Measurements from ENCODE around the gene C4orf36. TPM values are rescaled to one million over a fixed set of nuclear protein-coding genes. Genes with fewer than 3 reads are reported as not detected.

C4orf36 gene
- total and polyA plus RNA-seq, 2 of the 8 experiments (the other 6 are each of a cell fraction or from before 2014, with no cell fraction given) = 1.2 to 1.5 TPM

DNA sequence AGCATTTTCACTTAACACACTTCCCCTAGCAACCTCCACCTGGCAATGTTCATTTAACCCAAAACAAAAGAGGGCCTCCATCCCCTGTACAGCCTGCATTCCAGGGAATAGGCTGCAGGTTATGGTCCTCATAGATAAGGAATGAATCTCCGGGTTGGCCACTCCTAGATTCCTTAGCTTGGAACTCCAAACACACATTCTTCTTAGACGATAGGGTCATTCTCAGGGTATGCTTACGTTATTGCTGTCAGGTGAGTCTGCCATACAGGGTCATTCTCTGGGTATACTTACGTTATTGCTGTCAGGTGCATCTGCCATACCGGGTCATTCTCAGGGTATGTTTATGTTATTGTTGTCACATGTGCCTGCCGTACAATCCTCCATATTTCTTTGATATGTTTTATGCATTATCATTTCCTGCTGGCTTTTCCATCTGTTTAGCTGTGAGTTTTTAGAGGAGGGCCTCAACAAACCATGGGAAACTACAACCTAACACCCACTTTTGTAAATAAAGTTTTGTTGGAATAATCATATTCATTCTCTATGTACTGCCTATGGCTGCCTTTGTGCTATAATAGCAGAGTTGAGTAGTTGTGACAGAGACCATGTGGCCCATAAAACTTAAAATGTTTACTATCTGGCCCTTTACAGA is 34.3 kb upstream of the C4orf36 start (continued):
- TF ChIP-seq, protein P1, sequence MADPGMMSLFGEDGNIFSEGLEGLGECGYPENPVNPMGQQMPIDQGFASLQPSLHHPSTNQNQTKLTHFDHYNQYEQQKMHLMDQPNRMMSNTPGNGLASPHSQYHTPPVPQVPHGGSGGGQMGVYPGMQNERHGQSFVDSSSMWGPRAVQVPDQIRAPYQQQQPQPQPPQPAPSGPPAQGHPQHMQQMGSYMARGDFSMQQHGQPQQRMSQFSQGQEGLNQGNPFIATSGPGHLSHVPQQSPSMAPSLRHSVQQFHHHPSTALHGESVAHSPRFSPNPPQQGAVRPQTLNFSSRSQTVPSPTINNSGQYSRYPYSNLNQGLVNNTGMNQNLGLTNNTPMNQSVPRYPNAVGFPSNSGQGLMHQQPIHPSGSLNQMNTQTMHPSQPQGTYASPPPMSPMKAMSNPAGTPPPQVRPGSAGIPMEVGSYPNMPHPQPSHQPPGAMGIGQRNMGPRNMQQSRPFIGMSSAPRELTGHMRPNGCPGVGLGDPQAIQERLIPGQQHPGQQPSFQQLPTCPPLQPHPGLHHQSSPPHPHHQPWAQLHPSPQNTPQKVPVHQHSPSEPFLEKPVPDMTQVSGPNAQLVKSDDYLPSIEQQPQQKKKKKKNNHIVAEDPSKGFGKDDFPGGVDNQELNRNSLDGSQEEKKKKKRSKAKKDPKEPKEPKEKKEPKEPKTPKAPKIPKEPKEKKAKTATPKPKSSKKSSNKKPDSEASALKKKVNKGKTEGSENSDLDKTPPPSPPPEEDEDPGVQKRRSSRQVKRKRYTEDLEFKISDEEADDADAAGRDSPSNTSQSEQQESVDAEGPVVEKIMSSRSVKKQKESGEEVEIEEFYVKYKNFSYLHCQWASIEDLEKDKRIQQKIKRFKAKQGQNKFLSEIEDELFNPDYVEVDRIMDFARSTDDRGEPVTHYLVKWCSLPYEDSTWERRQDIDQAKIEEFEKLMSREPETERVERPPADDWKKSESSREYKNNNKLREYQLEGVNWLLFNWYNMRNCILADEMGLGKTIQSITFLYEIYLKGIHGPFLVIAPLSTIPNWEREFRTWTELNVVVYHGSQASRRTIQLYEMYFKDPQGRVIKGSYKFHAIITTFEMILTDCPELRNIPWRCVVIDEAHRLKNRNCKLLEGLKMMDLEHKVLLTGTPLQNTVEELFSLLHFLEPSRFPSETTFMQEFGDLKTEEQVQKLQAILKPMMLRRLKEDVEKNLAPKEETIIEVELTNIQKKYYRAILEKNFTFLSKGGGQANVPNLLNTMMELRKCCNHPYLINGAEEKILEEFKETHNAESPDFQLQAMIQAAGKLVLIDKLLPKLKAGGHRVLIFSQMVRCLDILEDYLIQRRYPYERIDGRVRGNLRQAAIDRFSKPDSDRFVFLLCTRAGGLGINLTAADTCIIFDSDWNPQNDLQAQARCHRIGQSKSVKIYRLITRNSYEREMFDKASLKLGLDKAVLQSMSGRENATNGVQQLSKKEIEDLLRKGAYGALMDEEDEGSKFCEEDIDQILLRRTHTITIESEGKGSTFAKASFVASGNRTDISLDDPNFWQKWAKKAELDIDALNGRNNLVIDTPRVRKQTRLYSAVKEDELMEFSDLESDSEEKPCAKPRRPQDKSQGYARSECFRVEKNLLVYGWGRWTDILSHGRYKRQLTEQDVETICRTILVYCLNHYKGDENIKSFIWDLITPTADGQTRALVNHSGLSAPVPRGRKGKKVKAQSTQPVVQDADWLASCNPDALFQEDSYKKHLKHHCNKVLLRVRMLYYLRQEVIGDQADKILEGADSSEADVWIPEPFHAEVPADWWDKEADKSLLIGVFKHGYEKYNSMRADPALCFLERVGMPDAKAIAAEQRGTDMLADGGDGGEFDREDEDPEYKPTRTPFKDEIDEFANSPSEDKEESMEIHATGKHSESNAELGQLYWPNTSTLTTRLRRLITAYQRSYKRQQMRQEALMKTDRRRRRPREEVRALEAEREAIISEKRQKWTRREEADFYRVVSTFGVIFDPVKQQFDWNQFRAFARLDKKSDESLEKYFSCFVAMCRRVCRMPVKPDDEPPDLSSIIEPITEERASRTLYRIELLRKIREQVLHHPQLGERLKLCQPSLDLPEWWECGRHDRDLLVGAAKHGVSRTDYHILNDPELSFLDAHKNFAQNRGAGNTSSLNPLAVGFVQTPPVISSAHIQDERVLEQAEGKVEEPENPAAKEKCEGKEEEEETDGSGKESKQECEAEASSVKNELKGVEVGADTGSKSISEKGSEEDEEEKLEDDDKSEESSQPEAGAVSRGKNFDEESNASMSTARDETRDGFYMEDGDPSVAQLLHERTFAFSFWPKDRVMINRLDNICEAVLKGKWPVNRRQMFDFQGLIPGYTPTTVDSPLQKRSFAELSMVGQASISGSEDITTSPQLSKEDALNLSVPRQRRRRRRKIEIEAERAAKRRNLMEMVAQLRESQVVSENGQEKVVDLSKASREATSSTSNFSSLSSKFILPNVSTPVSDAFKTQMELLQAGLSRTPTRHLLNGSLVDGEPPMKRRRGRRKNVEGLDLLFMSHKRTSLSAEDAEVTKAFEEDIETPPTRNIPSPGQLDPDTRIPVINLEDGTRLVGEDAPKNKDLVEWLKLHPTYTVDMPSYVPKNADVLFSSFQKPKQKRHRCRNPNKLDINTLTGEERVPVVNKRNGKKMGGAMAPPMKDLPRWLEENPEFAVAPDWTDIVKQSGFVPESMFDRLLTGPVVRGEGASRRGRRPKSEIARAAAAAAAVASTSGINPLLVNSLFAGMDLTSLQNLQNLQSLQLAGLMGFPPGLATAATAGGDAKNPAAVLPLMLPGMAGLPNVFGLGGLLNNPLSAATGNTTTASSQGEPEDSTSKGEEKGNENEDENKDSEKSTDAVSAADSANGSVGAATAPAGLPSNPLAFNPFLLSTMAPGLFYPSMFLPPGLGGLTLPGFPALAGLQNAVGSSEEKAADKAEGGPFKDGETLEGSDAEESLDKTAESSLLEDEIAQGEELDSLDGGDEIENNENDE (IDR thresholded peaks at IDR 0.05; ENCODE audit: insufficient replicate concordance, low read length) = no peak
- TF ChIP-seq RXRA (IDR thresholded peaks at IDR 0.05; ENCODE audit: insufficient read depth, low read depth, low read length) = no peak

Measured in H1 (cell line).